ENCODE data around the gene ALDH1A3.

ALDH1A3 gene

GRCh38 chr15:100899601-100900000, 20.0 kb downstream of the ALDH1A3 start:
- no peak overlapping the region for H4K91ac ChIP-seq (ENCODE audit: low read depth, low read length)
- H4K12ac ChIP-seq (ENCODE audit: low read depth, low read length) = no peak overlapping the region
- H3K14ac ChIP-seq (ENCODE audit: low read length) = no peak overlapping the region
- no peak for DNase-seq
- H3K27me3 ChIP-seq (ENCODE audit: insufficient read depth, low read length) = no peaks in the 10 kb centered on the region
- H3K18ac ChIP-seq (ENCODE audit: low read length) = no peak overlapping the region
- no peak overlapping the region for H2BK12ac ChIP-seq (ENCODE audit: low read length)
- no peaks in the 10 kb centered on the region for H3K79me2 ChIP-seq (ENCODE audit: control insufficient read depth, insufficient read depth, low read length, poor library complexity)
- H4K8ac ChIP-seq (ENCODE audit: low read depth, low read length) = no peak overlapping the region
- H3K9ac ChIP-seq (ENCODE audit: low read length) = no peak overlapping the region
- H2BK5ac ChIP-seq (ENCODE audit: low read depth, low read length, poor library complexity) = no peak overlapping the region
- peaks cover 4% of the 10 kb centered on the region for H3K79me1 ChIP-seq (ENCODE audit: low read length)
- WGBS (ENCODE audit: extremely low coverage, insufficient coverage, insufficient read length) = no CpG with 5 or more reads among the region's 5 CpGs
- H3K4ac ChIP-seq (ENCODE audit: low read depth, low read length) = no peak overlapping the region
- no peak overlapping the region for H2AFZ ChIP-seq (ENCODE audit: insufficient read depth, low read length, poor library complexity)
- no peak overlapping the region for H3K27ac ChIP-seq (ENCODE audit: low read depth, low read length)
- no peak overlapping the region for H3K4me3 ChIP-seq (ENCODE audit: low read depth, low read length)
- peaks cover 5 to 10% of the 10 kb centered on the region in 2 experiments for H3K4me1 ChIP-seq (ENCODE audit: control insufficient read depth in 1 of 2, insufficient read depth in 2 of 2, low read length in 2 of 2)
- H2BK120ac ChIP-seq (ENCODE audit: insufficient read depth, low read length, poor library complexity) = no peak overlapping the region
- H3K23ac ChIP-seq (ENCODE audit: low read length) = no peak overlapping the region
- no peaks in the 10 kb centered on the region for H3K36me3 ChIP-seq (ENCODE audit: control insufficient read depth in 1 of 2, insufficient read depth in 2 of 2, low read length in 2 of 2)
- no peak overlapping the region for H3K4me2 ChIP-seq (ENCODE audit: low read length)
- no peak overlapping the region for H2AK5ac ChIP-seq (ENCODE audit: low read length)
- H3K9me3 ChIP-seq (ENCODE audit: insufficient read depth, low read depth, low read length) = no peaks in the 10 kb centered on the region

- DNase-seq = no peak
- H3K9me3 ChIP-seq (ENCODE audit: insufficient read depth, low read depth, low read length) = no peaks in the 10 kb centered on the region
- no peak overlapping the region for H3K4me3 ChIP-seq (ENCODE audit: low read depth, low read length)
- no peak overlapping the region for H2BK5ac ChIP-seq (ENCODE audit: low read depth, low read length, poor library complexity)
- no peaks in the 10 kb centered on the region for H3K27me3 ChIP-seq (ENCODE audit: insufficient read depth, low read length)
- H2BK12ac ChIP-seq (ENCODE audit: low read length) = no peak overlapping the region
- H3K79me2 ChIP-seq (ENCODE audit: control insufficient read depth, insufficient read depth, low read length, poor library complexity) = no peaks in the 10 kb centered on the region
- no peaks in the 10 kb centered on the region for H3K36me3 ChIP-seq (ENCODE audit: control insufficient read depth in 1 of 2, insufficient read depth in 2 of 2, low read length in 2 of 2)
- H3K18ac ChIP-seq (ENCODE audit: low read length) = no peak overlapping the region
- H2AK5ac ChIP-seq (ENCODE audit: low read length) = no peak overlapping the region
- no peak overlapping the region for H4K12ac ChIP-seq (ENCODE audit: low read depth, low read length)
- H3K14ac ChIP-seq (ENCODE audit: low read length) = no peak overlapping the region
- no peak overlapping the region for H4K8ac ChIP-seq (ENCODE audit: low read depth, low read length)
- no peak overlapping the region for H4K91ac ChIP-seq (ENCODE audit: low read depth, low read length)
- H3K79me1 ChIP-seq (ENCODE audit: low read length) = peaks cover 4% of the 10 kb centered on the region
- H3K4me1 ChIP-seq (ENCODE audit: control insufficient read depth in 1 of 2, insufficient read depth in 2 of 2, low read length in 2 of 2) = peaks cover 5 to 10% of the 10 kb centered on the region in 2 experiments
- no peak overlapping the region for H3K9ac ChIP-seq (ENCODE audit: low read length)
- no peak overlapping the region for H2AFZ ChIP-seq (ENCODE audit: insufficient read depth, low read length, poor library complexity)
- H3K23ac ChIP-seq (ENCODE audit: low read length) = no peak overlapping the region
- no peak overlapping the region for H3K4me2 ChIP-seq (ENCODE audit: low read length)
- H3K4ac ChIP-seq (ENCODE audit: low read depth, low read length) = no peak overlapping the region
- WGBS (ENCODE audit: extremely low coverage, insufficient coverage, insufficient read length) = no CpG with 5 or more reads among the region's 13 CpGs
- no peak overlapping the region for H2BK120ac ChIP-seq (ENCODE audit: insufficient read depth, low read length, poor library complexity)
- no peak overlapping the region for H3K27ac ChIP-seq (ENCODE audit: low read depth, low read length)
Measured at GRCh38 chr15:100900136-100900794, 20.6 kb downstream of the ALDH1A3 start.

- H3K4me2 ChIP-seq (ENCODE audit: low read length) = no peak overlapping the region
- no peaks in the 10 kb centered on the region for H3K9me3 ChIP-seq (ENCODE audit: insufficient read depth, low read depth, low read length)
- H2BK5ac ChIP-seq (ENCODE audit: low read depth, low read length, poor library complexity) = no peak overlapping the region
- no peak overlapping the region for H4K12ac ChIP-seq (ENCODE audit: low read depth, low read length)
- peaks cover 5 to 10% of the 10 kb centered on the region in 2 experiments for H3K4me1 ChIP-seq (ENCODE audit: control insufficient read depth in 1 of 2, insufficient read depth in 2 of 2, low read length in 2 of 2)
- H2AK5ac ChIP-seq (ENCODE audit: low read length) = no peak overlapping the region
- H3K23ac ChIP-seq (ENCODE audit: low read length) = no peak overlapping the region
- H3K27ac ChIP-seq (ENCODE audit: low read depth, low read length) = no peak overlapping the region
- H3K27me3 ChIP-seq (ENCODE audit: insufficient read depth, low read length) = no peaks in the 10 kb centered on the region
- no peak overlapping the region for H3K14ac ChIP-seq (ENCODE audit: low read length)
- H3K79me1 ChIP-seq (ENCODE audit: low read length) = no peaks in the 10 kb centered on the region
- WGBS (ENCODE audit: extremely low coverage, insufficient coverage, insufficient read length) = no CpG with 5 or more reads among the region's 9 CpGs
- no peak overlapping the region for H2AFZ ChIP-seq (ENCODE audit: insufficient read depth, low read length, poor library complexity)
- no peak overlapping the region for H2BK12ac ChIP-seq (ENCODE audit: low read length)
- H2BK120ac ChIP-seq (ENCODE audit: insufficient read depth, low read length, poor library complexity) = no peak overlapping the region
- H4K8ac ChIP-seq (ENCODE audit: low read depth, low read length) = no peak overlapping the region
- no peaks in the 10 kb centered on the region for H3K36me3 ChIP-seq (ENCODE audit: control insufficient read depth in 1 of 2, insufficient read depth in 2 of 2, low read length in 2 of 2)
- H4K91ac ChIP-seq (ENCODE audit: low read depth, low read length) = no peak overlapping the region
- no peak overlapping the region for H3K4me3 ChIP-seq (ENCODE audit: low read depth, low read length)
- no peak overlapping the region for H3K18ac ChIP-seq (ENCODE audit: low read length)
- no peak overlapping the region for H3K4ac ChIP-seq (ENCODE audit: low read depth, low read length)
- no peak for DNase-seq
- H3K79me2 ChIP-seq (ENCODE audit: control insufficient read depth, insufficient read depth, low read length, poor library complexity) = no peaks in the 10 kb centered on the region
- H3K9ac ChIP-seq (ENCODE audit: low read length) = no peak overlapping the region
Measured at GRCh38 chr15:100900795-100901169, 21.2 kb downstream of the ALDH1A3 start.

- Histone ChIP-seq H3K9me3 (ENCODE audit: insufficient read depth, low read depth, low read length) (no peaks in the 10 kb centered on the region), H4K8ac (ENCODE audit: low read depth, low read length) (no peak overlapping the region), H3K27me3 (ENCODE audit: insufficient read depth, low read length) (no peaks in the 10 kb centered on the region), H3K36me3 (ENCODE audit: control insufficient read depth in 1 of 2, insufficient read depth in 2 of 2, low read length in 2 of 2) (no peaks in the 10 kb centered on the region), H4K12ac (ENCODE audit: low read depth, low read length) (no peak overlapping the region), H3K23ac (ENCODE audit: low read length) (no peak overlapping the region), H2BK5ac (ENCODE audit: low read depth, low read length, poor library complexity) (no peak overlapping the region), H2AK5ac (ENCODE audit: low read length) (no peak overlapping the region), H2BK120ac (ENCODE audit: insufficient read depth, low read length, poor library complexity) (no peak overlapping the region), H3K4ac (ENCODE audit: low read depth, low read length) (no peak overlapping the region), H3K4me2 (ENCODE audit: low read length) (no peak overlapping the region), H3K14ac (ENCODE audit: low read length) (no peak overlapping the region), H3K18ac (ENCODE audit: low read length) (no peak overlapping the region), H4K91ac (ENCODE audit: low read depth, low read length) (no peak overlapping the region), H3K27ac (ENCODE audit: low read depth, low read length) (no peak overlapping the region), H3K4me3 (ENCODE audit: low read depth, low read length) (no peak overlapping the region), H3K9ac (ENCODE audit: low read length) (no peak overlapping the region), H3K79me2 (ENCODE audit: control insufficient read depth, insufficient read depth, low read length, poor library complexity) (no peaks in the 10 kb centered on the region), H2BK12ac (ENCODE audit: low read length) (no peak overlapping the region), H2AFZ (ENCODE audit: insufficient read depth, low read length, poor library complexity) (no peak overlapping the region), H3K79me1 (ENCODE audit: low read length) (no peaks in the 10 kb centered on the region), H3K4me1 (ENCODE audit: control insufficient read depth in 1 of 2, insufficient read depth in 2 of 2, low read length in 2 of 2) (peaks cover 5 to 10% of the 10 kb centered on the region in 2 experiments)
- DNase-seq = no peak
- no CpG with 5 or more reads among the region's 3 CpGs for WGBS (ENCODE audit: extremely low coverage, insufficient coverage, insufficient read length)
Measured at GRCh38 chr15:100901296-100901695, 21.7 kb downstream of the ALDH1A3 start.
